ENCODE results near the gene LMOD2. TPM values are rescaled to one million over a fixed set of nuclear protein-coding genes. Genes with fewer than 3 reads are reported as not detected.

Gene LMOD2
- total RNA-seq, 1 donor from 2014 or later, result not detected

DNA sequence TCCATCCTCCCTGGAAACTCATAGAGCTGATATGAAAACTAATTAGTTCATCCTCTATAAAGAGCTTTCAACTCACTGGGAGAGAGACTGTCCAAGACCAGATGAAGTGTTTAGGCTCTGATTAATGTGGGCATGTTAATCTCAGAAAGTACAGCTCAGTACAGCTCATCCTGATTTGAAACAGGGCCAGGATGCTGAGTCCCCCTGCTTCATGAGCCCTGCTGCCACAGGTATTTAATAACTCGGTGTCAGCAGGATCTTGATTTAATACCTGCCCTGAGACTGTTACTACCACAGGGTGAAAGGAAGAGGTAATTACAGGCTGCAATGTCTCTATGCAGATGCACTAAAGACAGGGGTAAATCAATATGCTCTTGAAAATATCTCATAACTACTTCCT lies 10.8 kb downstream of the LMOD2 start:
- ChIA-PET CTCF (no interaction called here), POLR2A (no interaction called here)
- intact Hi-C loops (cut with micrococcal nuclease), result no loop called here
- DNase-seq (no peak), ATAC-seq (ENCODE audit: low read depth) (no peak)
- TF ChIP-seq, protein P1, sequence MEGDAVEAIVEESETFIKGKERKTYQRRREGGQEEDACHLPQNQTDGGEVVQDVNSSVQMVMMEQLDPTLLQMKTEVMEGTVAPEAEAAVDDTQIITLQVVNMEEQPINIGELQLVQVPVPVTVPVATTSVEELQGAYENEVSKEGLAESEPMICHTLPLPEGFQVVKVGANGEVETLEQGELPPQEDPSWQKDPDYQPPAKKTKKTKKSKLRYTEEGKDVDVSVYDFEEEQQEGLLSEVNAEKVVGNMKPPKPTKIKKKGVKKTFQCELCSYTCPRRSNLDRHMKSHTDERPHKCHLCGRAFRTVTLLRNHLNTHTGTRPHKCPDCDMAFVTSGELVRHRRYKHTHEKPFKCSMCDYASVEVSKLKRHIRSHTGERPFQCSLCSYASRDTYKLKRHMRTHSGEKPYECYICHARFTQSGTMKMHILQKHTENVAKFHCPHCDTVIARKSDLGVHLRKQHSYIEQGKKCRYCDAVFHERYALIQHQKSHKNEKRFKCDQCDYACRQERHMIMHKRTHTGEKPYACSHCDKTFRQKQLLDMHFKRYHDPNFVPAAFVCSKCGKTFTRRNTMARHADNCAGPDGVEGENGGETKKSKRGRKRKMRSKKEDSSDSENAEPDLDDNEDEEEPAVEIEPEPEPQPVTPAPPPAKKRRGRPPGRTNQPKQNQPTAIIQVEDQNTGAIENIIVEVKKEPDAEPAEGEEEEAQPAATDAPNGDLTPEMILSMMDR (IDR thresholded peaks at IDR 0.05), result no peak
- Mint-ChIP-seq H3K9me3 (no peaks in the 10 kb centered on the region), H3K36me3 (ENCODE audit: low read depth) (no peaks in the 10 kb centered on the region), H3K27ac (no peak overlapping the region), H3K27me3 (peaks cover 9% of the 10 kb centered on the region), H3K4me1 (no peaks in the 10 kb centered on the region), H3K4me3 (no peak overlapping the region)

DNA sequence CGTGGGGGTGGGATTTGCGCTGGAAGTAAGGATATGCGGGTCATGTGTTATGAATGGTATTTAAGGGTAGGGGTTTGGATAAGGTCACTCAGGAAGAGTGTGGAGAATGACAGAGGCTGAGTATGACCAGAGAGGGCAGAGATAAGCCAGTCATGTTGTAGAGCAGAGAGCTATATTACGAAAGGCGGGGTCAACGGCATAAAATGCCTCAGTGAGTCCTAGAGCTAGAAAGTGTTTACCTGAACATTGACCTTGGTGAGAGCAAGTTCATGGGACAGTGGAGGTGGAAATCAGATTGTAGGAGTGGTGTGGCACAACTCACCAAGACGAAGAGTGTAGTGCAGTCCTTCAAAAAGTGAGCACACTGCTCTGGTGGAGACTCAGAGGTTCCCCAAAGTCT lies 13.8 kb downstream of the LMOD2 start:
- intact Hi-C loops (cut with micrococcal nuclease), result no loop called here
- Mint-ChIP-seq H3K27me3 (no peaks in the 10 kb centered on the region), H3K4me1 (no peaks in the 10 kb centered on the region), H3K9me3 (no peaks in the 10 kb centered on the region), H3K4me3 (no peak overlapping the region), H3K36me3 (ENCODE audit: low read depth) (no peaks in the 10 kb centered on the region), H3K27ac (no peak overlapping the region)
- ATAC-seq (ENCODE audit: low read depth) (no peak), DNase-seq (no peak)
- ChIA-PET POLR2A (no interaction called here), CTCF (no interaction called here)
- TF ChIP-seq, protein P1 (IDR thresholded peaks at IDR 0.05), result no peak

DNA sequence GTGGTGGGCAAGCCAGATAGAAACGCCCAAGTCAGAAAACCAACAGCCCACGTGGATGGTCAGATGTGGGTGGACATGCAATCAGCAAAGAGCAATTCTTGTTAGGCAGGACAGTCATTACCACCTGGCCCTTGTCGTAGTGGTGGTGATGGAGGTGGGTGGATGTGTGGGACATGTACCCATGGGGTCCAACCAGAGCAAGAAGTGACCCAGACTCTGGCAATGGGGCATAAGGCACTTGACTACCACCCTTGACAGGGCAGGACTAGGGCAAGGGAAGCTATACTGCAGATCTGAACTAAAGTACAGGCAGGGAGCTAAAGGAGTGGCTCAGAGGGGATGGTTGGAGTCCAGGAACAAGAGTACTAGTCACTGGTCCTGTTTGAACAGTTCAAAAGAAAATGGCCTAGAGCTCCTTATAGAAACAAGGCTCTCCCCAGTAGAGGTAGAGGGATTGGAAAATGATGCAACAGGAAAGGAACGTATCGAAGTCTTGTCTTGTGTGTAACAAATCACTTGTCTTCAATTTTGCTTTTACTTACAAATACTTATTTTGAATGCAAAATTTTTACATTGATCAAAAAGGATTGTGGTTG lies 17.6 kb downstream of the LMOD2 start:
- ATAC-seq (ENCODE audit: low read depth), result no peak
- no peak overlapping the region for H3K4me3 Mint-ChIP-seq
- CTCF ChIA-PET, result interaction anchor here (1.1 kb wide), 1 partner anchor 9 kb away, joined by 3 read pairs; no protein-coding TSS in a partner anchor

DNA sequence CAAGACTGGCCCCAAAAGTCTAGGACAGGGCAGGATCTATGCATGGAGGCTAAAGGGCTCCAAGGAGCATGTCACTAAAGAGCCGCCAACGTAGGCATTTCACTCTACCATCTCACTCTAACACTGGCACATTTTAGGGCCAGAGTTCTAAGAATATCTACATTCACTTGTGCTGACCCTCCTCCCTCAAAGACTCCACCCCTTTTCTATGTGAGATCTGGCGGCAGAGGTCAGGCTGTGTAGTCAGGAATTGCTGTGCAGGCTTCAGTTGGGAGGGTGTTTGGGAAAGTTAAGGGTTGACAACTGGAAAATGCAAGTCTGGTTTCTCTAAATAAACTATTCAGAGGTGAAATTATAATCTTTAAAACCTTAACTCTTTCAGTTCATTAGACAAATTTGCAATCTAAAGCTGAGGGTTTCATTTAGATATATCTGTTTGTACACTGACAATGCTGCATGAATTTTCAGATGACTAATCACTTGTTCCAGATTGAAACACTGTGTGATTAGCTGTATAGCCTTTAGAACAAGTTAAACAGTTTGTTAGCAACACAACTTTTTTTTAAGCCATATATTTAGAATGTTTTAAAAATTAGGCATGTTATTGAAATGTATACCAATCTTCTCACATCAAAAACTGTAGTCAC lies 18.2 kb downstream of the LMOD2 start:
- ATAC-seq (ENCODE audit: low read depth) (no peak), DNase-seq (no peak)
- no peaks in the 10 kb centered on the region for H3K27me3 Mint-ChIP-seq
- H3K27ac Mint-ChIP-seq, result no peak overlapping the region
- intact Hi-C loops (cut with micrococcal nuclease), result no loop called here
- TF ChIP-seq, protein P1 (IDR thresholded peaks at IDR 0.05), result no peak
- no peaks in the 10 kb centered on the region for H3K36me3 Mint-ChIP-seq (ENCODE audit: low read depth)
- ChIA-PET CTCF (interaction anchor here (1.1 kb wide), 1 partner anchor 9 kb away, joined by 3 read pairs; no protein-coding TSS in a partner anchor), POLR2A (no interaction called here)
- no peaks in the 10 kb centered on the region for H3K9me3 Mint-ChIP-seq
- H3K4me3 Mint-ChIP-seq, result no peak overlapping the region
- no peaks in the 10 kb centered on the region for H3K4me1 Mint-ChIP-seq

More for the DNA sequence above, 17.6 kb downstream of the LMOD2 start:
- no peaks in the 10 kb centered on the region for H3K27me3 Mint-ChIP-seq
- H3K27ac Mint-ChIP-seq, result no peak overlapping the region
- POLR2A ChIA-PET, result no interaction called here
- H3K4me1 Mint-ChIP-seq, result no peaks in the 10 kb centered on the region
- H3K9me3 Mint-ChIP-seq, result no peaks in the 10 kb centered on the region
- TF ChIP-seq, protein P1 (IDR thresholded peaks at IDR 0.05), result no peak
- intact Hi-C loops (cut with micrococcal nuclease), result no loop called here
- no peak for DNase-seq
- no peaks in the 10 kb centered on the region for H3K36me3 Mint-ChIP-seq (ENCODE audit: low read depth)

DNA sequence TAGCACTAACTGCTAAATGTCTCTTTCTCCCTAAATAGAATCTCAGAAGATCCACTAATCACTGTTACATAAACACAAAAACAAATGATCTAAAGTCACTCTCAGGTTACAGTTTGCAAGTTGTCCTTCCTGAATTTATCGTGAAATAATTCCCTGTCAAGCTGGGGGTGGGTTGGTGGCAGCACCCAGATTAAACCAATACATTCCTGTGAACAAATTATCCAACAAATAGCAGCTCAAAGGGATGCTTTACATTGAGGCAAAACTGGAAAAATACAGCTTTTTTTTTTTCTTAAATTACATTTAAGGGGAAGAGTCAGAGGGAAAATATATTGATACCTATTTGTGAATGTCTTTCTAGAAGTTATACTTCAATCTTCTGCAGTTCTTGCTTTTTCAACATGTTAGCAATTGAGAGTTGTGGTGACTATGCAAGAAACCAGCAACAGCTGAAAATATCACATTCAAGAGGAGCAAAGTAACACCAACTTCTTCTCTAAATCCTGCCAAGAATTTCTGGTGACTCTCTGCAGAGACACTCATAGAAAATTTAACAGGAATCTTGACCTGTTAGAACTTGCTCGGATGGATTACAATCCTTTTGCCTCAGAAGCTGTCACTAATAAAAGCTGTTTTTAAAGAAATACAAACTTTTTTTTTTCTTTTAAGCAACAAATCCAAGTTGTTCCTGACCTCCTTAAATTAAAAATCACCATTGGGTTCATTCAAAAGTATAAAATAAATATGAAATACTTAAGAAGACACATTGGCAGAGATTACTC lies 18.9 kb downstream of the LMOD2 start:
- H3K27ac Mint-ChIP-seq, result no peak overlapping the region
- intact Hi-C loops (cut with micrococcal nuclease), result no loop called here
- DNase-seq, result no peak

More for the DNA sequence above, 18.9 kb downstream of the LMOD2 start:
- ChIA-PET CTCF (no interaction called here), POLR2A (no interaction called here)
- Mint-ChIP-seq H3K4me3 (no peak overlapping the region), H3K9me3 (no peaks in the 10 kb centered on the region), H3K36me3 (ENCODE audit: low read depth) (no peaks in the 10 kb centered on the region), H3K4me1 (no peaks in the 10 kb centered on the region), H3K27me3 (no peaks in the 10 kb centered on the region)
- no peak for ATAC-seq (ENCODE audit: low read depth)
- TF ChIP-seq, protein P1 (IDR thresholded peaks at IDR 0.05), result no peak
